ENCODE measurements around the gene DLGAP1. TPM values are rescaled to one million over a fixed set of nuclear protein-coding genes. Genes with fewer than 3 reads are reported as not detected.

DLGAP1 gene
- total RNA-seq, 1 experiment from 2014 or later = 0.39 TPM

DNA sequence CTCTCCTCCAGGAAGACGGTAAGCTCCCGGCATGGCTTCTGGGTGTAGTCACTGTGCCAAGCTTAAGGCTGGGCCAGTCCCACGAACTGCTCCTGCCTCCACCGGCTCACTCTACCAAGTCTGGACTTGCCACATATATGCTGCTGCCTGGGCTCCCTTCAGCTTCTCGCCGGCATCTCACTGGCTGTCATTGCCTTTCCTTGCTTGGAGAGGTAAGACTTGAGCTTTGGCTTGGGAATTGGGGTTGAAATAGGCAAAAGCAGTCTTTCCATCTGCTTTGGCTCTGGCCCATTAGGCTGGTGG lies 524.1 kb downstream of the DLGAP1 start:
- no peaks in the 10 kb centered on the region for H3K9me3 ChIP-seq (ENCODE audit: control insufficient read depth in 1 of 2, insufficient read depth in 1 of 2, low read depth in 1 of 2, low read length in 2 of 2)
- DNase-seq (ENCODE audit: low read depth, low spot score) = no peak
- no peaks in the 10 kb centered on the region for H3K9me2 ChIP-seq (ENCODE audit: insufficient read depth)
- no peak overlapping the region for H2AFZ ChIP-seq (ENCODE audit: low read depth, low read length, poor library complexity, severe bottlenecking)
- no peak overlapping the region for H3K27ac ChIP-seq (ENCODE audit: low read depth, low read length)
- no peak overlapping the region for H3K4me2 ChIP-seq (ENCODE audit: low read length)
- H3K79me2 ChIP-seq (ENCODE audit: insufficient read depth, low read length) = no peaks in the 10 kb centered on the region
- POLR2A ChIA-PET = no interaction called here
- H3K4me3 ChIP-seq (replicated peaks in 1 of 2; ENCODE audit: low read depth in 1 of 2, low read length in 2 of 2) = no peak overlapping the region
- H3K4me1 ChIP-seq (ENCODE audit: control insufficient read depth in 1 of 2, insufficient read depth in 2 of 2, low read length in 2 of 2) = no peaks in the 10 kb centered on the region
- no peaks in the 10 kb centered on the region for H4K20me1 ChIP-seq (ENCODE audit: insufficient read depth)
- TF ChIP-seq EZH2 (IDR thresholded peaks at IDR 0.05) (no peak), FOSL1 (IDR thresholded peaks at IDR 0.05; ENCODE audit: low read depth) (no peak), POLR2A (IDR thresholded peaks at IDR 0.05; ENCODE audit: borderline replicate concordance, extremely low read depth, insufficient read depth, insufficient read length) (no peak), JUND (IDR thresholded peaks at IDR 0.05) (no peak), EZH2phosphoT487 (IDR thresholded peaks at IDR 0.05; ENCODE audit: borderline replicate concordance) (no peak), ZFX (IDR thresholded peaks at IDR 0.05) (no peak), SRF (IDR thresholded peaks at IDR 0.05; ENCODE audit: low read depth) (no peak), CBX3 (IDR thresholded peaks at IDR 0.05; ENCODE audit: low read depth) (no peak), ZBTB33 (IDR thresholded peaks at IDR 0.05; ENCODE audit: extremely low read depth, insufficient replicate concordance, low read length) (no peak), TCF7L2 (IDR thresholded peaks at IDR 0.05; ENCODE audit: borderline replicate concordance, extremely low read depth, insufficient read depth, insufficient read length) (no peak), POLR2AphosphoS5 (IDR thresholded peaks at IDR 0.05; ENCODE audit: low read depth, low read length) (no peak), ELF1 (IDR thresholded peaks at IDR 0.05; ENCODE audit: borderline replicate concordance, low read depth) (no peak), YY1 (IDR thresholded peaks at IDR 0.05; ENCODE audit: extremely low read depth, insufficient replicate concordance, low read depth, low read length) (no peak), REST (IDR thresholded peaks at IDR 0.05; ENCODE audit: low read depth) (no peak), ZNF274 (IDR thresholded peaks at IDR 0.05; ENCODE audit: low read depth, low read length) (no peak)
- TF ChIP-seq, protein P1, sequence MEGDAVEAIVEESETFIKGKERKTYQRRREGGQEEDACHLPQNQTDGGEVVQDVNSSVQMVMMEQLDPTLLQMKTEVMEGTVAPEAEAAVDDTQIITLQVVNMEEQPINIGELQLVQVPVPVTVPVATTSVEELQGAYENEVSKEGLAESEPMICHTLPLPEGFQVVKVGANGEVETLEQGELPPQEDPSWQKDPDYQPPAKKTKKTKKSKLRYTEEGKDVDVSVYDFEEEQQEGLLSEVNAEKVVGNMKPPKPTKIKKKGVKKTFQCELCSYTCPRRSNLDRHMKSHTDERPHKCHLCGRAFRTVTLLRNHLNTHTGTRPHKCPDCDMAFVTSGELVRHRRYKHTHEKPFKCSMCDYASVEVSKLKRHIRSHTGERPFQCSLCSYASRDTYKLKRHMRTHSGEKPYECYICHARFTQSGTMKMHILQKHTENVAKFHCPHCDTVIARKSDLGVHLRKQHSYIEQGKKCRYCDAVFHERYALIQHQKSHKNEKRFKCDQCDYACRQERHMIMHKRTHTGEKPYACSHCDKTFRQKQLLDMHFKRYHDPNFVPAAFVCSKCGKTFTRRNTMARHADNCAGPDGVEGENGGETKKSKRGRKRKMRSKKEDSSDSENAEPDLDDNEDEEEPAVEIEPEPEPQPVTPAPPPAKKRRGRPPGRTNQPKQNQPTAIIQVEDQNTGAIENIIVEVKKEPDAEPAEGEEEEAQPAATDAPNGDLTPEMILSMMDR (IDR thresholded peaks at IDR 0.05 in 2 of 3, conservative IDR thresholded peaks at IDR 0.05 in 1 of 3; ENCODE audit: borderline replicate concordance in 1 of 3, insufficient read depth in 1 of 3, low read depth in 2 of 3, low read length in 2 of 3) = no peak
- TF ChIP-seq, protein P2, sequence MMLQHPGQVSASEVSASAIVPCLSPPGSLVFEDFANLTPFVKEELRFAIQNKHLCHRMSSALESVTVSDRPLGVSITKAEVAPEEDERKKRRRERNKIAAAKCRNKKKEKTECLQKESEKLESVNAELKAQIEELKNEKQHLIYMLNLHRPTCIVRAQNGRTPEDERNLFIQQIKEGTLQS (IDR thresholded peaks at IDR 0.05) = no peak
- RAD21 ChIA-PET (ENCODE audit: low non-redundant PET in 1 of 2, low total read pairs in 2 of 2, uncharacterized antibody in 2 of 2, unreplicated experiment in 2 of 2) = no interaction called here
- no peak for ATAC-seq
- CTCF ChIA-PET = interaction anchor here (0.6 kb wide), 1 partner anchor 16 kb away, joined by 3 read pairs; no protein-coding TSS in a partner anchor
- intact Hi-C loops (cut with micrococcal nuclease) = no loop called here
- no peaks in the 10 kb centered on the region for H3K36me3 ChIP-seq (ENCODE audit: control insufficient read depth in 1 of 2, insufficient read depth in 2 of 2, low read length in 2 of 2)
- H3K9ac ChIP-seq (ENCODE audit: low read length) = no peak overlapping the region
- BruUV-seq (replicated peaks) = no TSS peak
- H3K27me3 ChIP-seq (ENCODE audit: insufficient read depth, low read length) = no peaks in the 10 kb centered on the region

All from HCT116 (cell line).